ENCODE measurements around the gene ITGB2. TPM values are rescaled to one million over a fixed set of nuclear protein-coding genes. Genes with fewer than 3 reads are reported as not detected.
A peak's percentile ranks its signal among the peaks of the same experiment; 100 is the strongest.

ITGB2 gene
- total RNA-seq, 1 donor from 2014 or later = 468 TPM

GRCh38 chr21:44957047-44957831 is 36.5 kb upstream of the ITGB2 start:
- Histone ChIP-seq H3K4me3 (no peak overlapping the region), H3K9me3 (no peaks in the 10 kb centered on the region), H3K4me1 (peaks cover 28% of the 10 kb centered on the region), H3K27me3 (ENCODE audit: low read depth) (no peaks in the 10 kb centered on the region), H3K36me3 (peaks cover 36% of the 10 kb centered on the region), H3K27ac (peak overlapping the region; percentile 84)
- DNase-seq = peak; percentile 38
- ATAC-seq = no peak
- TF ChIP-seq CTCF (IDR thresholded peaks at IDR 0.05) = no peak
- intact Hi-C loops (cut with DNase I) = no loop called here

GRCh38 chr21:44956356-44957046 is 35.8 kb upstream of the ITGB2 start:
- no peak for ATAC-seq
- Histone ChIP-seq H3K36me3 (peaks cover 37% of the 10 kb centered on the region), H3K27ac (no peak overlapping the region), H3K4me1 (peaks cover 25% of the 10 kb centered on the region), H3K9me3 (no peaks in the 10 kb centered on the region), H3K27me3 (ENCODE audit: low read depth) (no peaks in the 10 kb centered on the region), H3K4me3 (no peak overlapping the region)
- peak; percentile 38 for DNase-seq
- intact Hi-C loops (cut with DNase I) = no loop called here
- no peak for TF ChIP-seq CTCF (IDR thresholded peaks at IDR 0.05)

GRCh38 chr21:44955798-44956175 is 35.1 kb upstream of the ITGB2 start:
- Histone ChIP-seq H3K36me3 (peaks cover 43% of the 10 kb centered on the region), H3K4me1 (peaks cover 25% of the 10 kb centered on the region), H3K9me3 (no peaks in the 10 kb centered on the region), H3K27ac (no peak overlapping the region), H3K27me3 (ENCODE audit: low read depth) (no peaks in the 10 kb centered on the region), H3K4me3 (no peak overlapping the region)
- ATAC-seq (no peak), DNase-seq (peak; percentile 34)
- intact Hi-C loops (cut with DNase I) = no loop called here
- TF ChIP-seq CTCF (IDR thresholded peaks at IDR 0.05) = no peak

- TF ChIP-seq CTCF (IDR thresholded peaks at IDR 0.05) = no peak
- Histone ChIP-seq H3K9me3 (no peaks in the 10 kb centered on the region), H3K27ac (no peak overlapping the region), H3K27me3 (ENCODE audit: low read depth) (no peaks in the 10 kb centered on the region), H3K4me3 (no peak overlapping the region), H3K36me3 (peaks cover 39% of the 10 kb centered on the region), H3K4me1 (peaks cover 25% of the 10 kb centered on the region)
- no peak for ATAC-seq
- peak; percentile 39 for DNase-seq
- intact Hi-C loops (cut with DNase I) = no loop called here
Measured at GRCh38 chr21:44955141-44955797, 34.6 kb upstream of the ITGB2 start.

GRCh38 chr21:44954281-44954771 is 33.6 kb upstream of the ITGB2 start:
- TF ChIP-seq CTCF (IDR thresholded peaks at IDR 0.05) = no peak
- ATAC-seq (no peak), DNase-seq (peak; percentile 36)
- Histone ChIP-seq H3K27me3 (ENCODE audit: low read depth) (no peaks in the 10 kb centered on the region), H3K4me3 (no peak overlapping the region), H3K36me3 (peaks cover 35% of the 10 kb centered on the region), H3K9me3 (no peaks in the 10 kb centered on the region), H3K4me1 (peaks cover 25% of the 10 kb centered on the region), H3K27ac (no peak overlapping the region)
- intact Hi-C loops (cut with DNase I) = no loop called here

Measured in lower lobe of right lung (tissue), 2 donors.